ENCODE data around the gene TSPAN14. TPM values are rescaled to one million over a fixed set of nuclear protein-coding genes. Genes with fewer than 3 reads are reported as not detected.

Gene TSPAN14
- total RNA-seq, 1 experiment from 2014 or later: 46.9 TPM

- Mint-ChIP-seq H3K36me3 (ENCODE audit: insufficient read depth, unreplicated experiment) (peaks cover 8% of the 10 kb centered on the region), H3K4me3 (ENCODE audit: unreplicated experiment) (peak overlapping the region; percentile 69), H3K4me1 (ENCODE audit: insufficient read depth, unreplicated experiment) (peaks cover 25% of the 10 kb centered on the region), H3K27me3 (ENCODE audit: insufficient read depth, unreplicated experiment) (no peaks in the 10 kb centered on the region), H3K27ac (ENCODE audit: low read depth, unreplicated experiment) (no peak overlapping the region), H3K9me3 (ENCODE audit: unreplicated experiment) (no peaks in the 10 kb centered on the region)
- TF ChIP-seq CTCF (IDR thresholded peaks at IDR 0.05; ENCODE audit: unreplicated experiment): no peak
- no peak for DNase-seq (ENCODE audit: unreplicated experiment)
- POLR2A ChIA-PET: no interaction called here
- CTCF ChIA-PET: interaction anchor here (0.7 to 2.0 kb wide), 5 partner anchors 30 to 98 kb away, joined by 3 to 8 read pairs (median 4); no protein-coding TSS in a partner anchor
- no TSS peak for BruUV-seq (replicated peaks)
- intact Hi-C loops (cut with micrococcal nuclease): no loop called here
These were observed 46.3 kb upstream of the TSPAN14 start for GRCh38 chr10:80407812-80408241.

- DNase-seq (ENCODE audit: unreplicated experiment): peak; percentile 45
- Mint-ChIP-seq H3K9me3 (ENCODE audit: unreplicated experiment) (no peaks in the 10 kb centered on the region), H3K4me1 (ENCODE audit: insufficient read depth, unreplicated experiment) (peaks cover 32% of the 10 kb centered on the region), H3K36me3 (ENCODE audit: insufficient read depth, unreplicated experiment) (peaks cover 8% of the 10 kb centered on the region), H3K27ac (ENCODE audit: low read depth, unreplicated experiment) (no peak within 1 kb of the TSS), H3K4me3 (ENCODE audit: unreplicated experiment) (peak within 1 kb of the TSS; percentile 69), H3K27me3 (ENCODE audit: insufficient read depth, unreplicated experiment) (no peaks in the 10 kb centered on the region)
- TF ChIP-seq CTCF (IDR thresholded peaks at IDR 0.05; ENCODE audit: unreplicated experiment): no peak
- POLR2A ChIA-PET: no interaction called here
- intact Hi-C loops (cut with micrococcal nuclease): no loop called here
- CTCF ChIA-PET: interaction anchor here (0.7 to 4.0 kb wide), 4 partner anchors 31 to 48 kb away, joined by 3 to 24 read pairs (median 6); no protein-coding TSS in a partner anchor
- BruUV-seq (replicated peaks): no TSS peak
These were observed 45.6 kb upstream of the TSPAN14 start, which contains the start of gene PRXL2A for GRCh38 chr10:80408242-80409101. Gene PRXL2A, plus strand, starts transcription at chr10:80408551. Its CDS starts 11,917 bp downstream, at chr10:80420468.

GRCh38 chr10:80409121-80409520 is 45.0 kb upstream of the TSPAN14 start:
- no peaks in the 10 kb centered on the region for H3K27me3 Mint-ChIP-seq (ENCODE audit: insufficient read depth, unreplicated experiment)
- intact Hi-C loops (cut with micrococcal nuclease): no loop called here
- H3K9me3 Mint-ChIP-seq (ENCODE audit: unreplicated experiment): no peaks in the 10 kb centered on the region
- H3K4me1 Mint-ChIP-seq (ENCODE audit: insufficient read depth, unreplicated experiment): peaks cover 37% of the 10 kb centered on the region
- H3K4me3 Mint-ChIP-seq (ENCODE audit: unreplicated experiment): peak overlapping the region; percentile 69
- peaks cover 8% of the 10 kb centered on the region for H3K36me3 Mint-ChIP-seq (ENCODE audit: insufficient read depth, unreplicated experiment)
- ChIA-PET POLR2A (no interaction called here), CTCF (interaction anchor here (0.9 to 4.0 kb wide), 2 partner anchors 26 to 35 kb away, joined by 3 to 24 read pairs; no protein-coding TSS in a partner anchor)
- TF ChIP-seq CTCF (IDR thresholded peaks at IDR 0.05; ENCODE audit: unreplicated experiment): no peak
- no peak for DNase-seq (ENCODE audit: unreplicated experiment)
- no TSS peak for BruUV-seq (replicated peaks)
- no peak overlapping the region for H3K27ac Mint-ChIP-seq (ENCODE audit: low read depth, unreplicated experiment)

GRCh38 chr10:80410122-80410521 is 44.0 kb upstream of the TSPAN14 start:
- CTCF ChIA-PET: interaction anchor here (4.0 kb wide), 1 partner anchor 34 kb away, joined by 24 read pairs; no protein-coding TSS in a partner anchor
- POLR2A ChIA-PET: interaction anchor here (0.6 to 1.8 kb wide), 4 partner anchors 10 to 27 kb away, joined by 3 to 5 read pairs (median 3); no protein-coding TSS in a partner anchor
- TF ChIP-seq CTCF (IDR thresholded peaks at IDR 0.05; ENCODE audit: unreplicated experiment): no peak
- no peak overlapping the region for H3K27ac Mint-ChIP-seq (ENCODE audit: low read depth, unreplicated experiment)
- no peaks in the 10 kb centered on the region for H3K9me3 Mint-ChIP-seq (ENCODE audit: unreplicated experiment)
- H3K4me1 Mint-ChIP-seq (ENCODE audit: insufficient read depth, unreplicated experiment): peaks cover 37% of the 10 kb centered on the region
- no peak overlapping the region for H3K4me3 Mint-ChIP-seq (ENCODE audit: unreplicated experiment)
- no TSS peak for BruUV-seq (replicated peaks)
- no peaks in the 10 kb centered on the region for H3K27me3 Mint-ChIP-seq (ENCODE audit: insufficient read depth, unreplicated experiment)
- H3K36me3 Mint-ChIP-seq (ENCODE audit: insufficient read depth, unreplicated experiment): peaks cover 8% of the 10 kb centered on the region
- DNase-seq (ENCODE audit: unreplicated experiment): no peak
- intact Hi-C loops (cut with micrococcal nuclease): no loop called here
